Neuronal stem cell (in vitro differentiated cells): ENCODE data around the gene HSPB9.

Source experiments
- DNase-seq: peaks from one replicate; pipeline ENCODE4 v3.0.0-alpha.2; 2013; ENCODE audit warnings: low spot score
- H2AFZ ChIP-seq: one replicate; pipeline ENCODE4 v1.6.1; 2013; ENCODE audit warnings: mild to moderate bottlenecking, low read length, inconsistent platforms
- H2AK5ac ChIP-seq: 2 replicates; pipeline ENCODE4 v1.6.1; 2013; ENCODE audit warnings: low read depth, mild to moderate bottlenecking, inconsistent platforms, low read length, moderate library complexity, mixed read lengths
- H2BK120ac ChIP-seq: 2 replicates; pipeline ENCODE4 v1.6.1; 2013; ENCODE audit warnings: low read depth, mild to moderate bottlenecking, inconsistent platforms, low read length, moderate library complexity, mixed read lengths
- H2BK12ac ChIP-seq: one replicate; pipeline ENCODE4 v1.6.1; 2013; ENCODE audit warnings: low read length, inconsistent platforms
- H2BK15ac ChIP-seq: 2 replicates; pipeline ENCODE4 v1.6.1; 2013; ENCODE audit warnings: mild to moderate bottlenecking, low read length, inconsistent platforms, mixed read lengths
- H2BK5ac ChIP-seq: one replicate; pipeline ENCODE4 v1.6.1; 2013; ENCODE audit warnings: inconsistent platforms, mild to moderate bottlenecking, low read length, moderate library complexity
- H3K14ac ChIP-seq: one replicate; pipeline ENCODE4 v1.6.1; 2013; ENCODE audit warnings: low read length, inconsistent platforms
- H3K18ac ChIP-seq: 2 replicates; pipeline ENCODE4 v1.6.1; 2013; ENCODE audit warnings: low read length, inconsistent platforms
- H3K23ac ChIP-seq: 2 replicates; pipeline ENCODE4 v1.6.1; 2013; ENCODE audit warnings: low read depth, mild to moderate bottlenecking, mixed read lengths, low read length, inconsistent platforms; ENCODE audit not compliant: poor library complexity
- H3K27ac ChIP-seq: replicated peaks from 3 replicates; pipeline ENCODE4 v1.5.1; 2013; ENCODE audit warnings: low read length, inconsistent platforms
- H3K27me3 ChIP-seq, 3 experiments: 2 replicates each; pipeline ENCODE4 v1.6.1; 2013; ENCODE audit warnings: low read length in 3 of 3, mild to moderate bottlenecking in 2 of 3, inconsistent platforms in 1 of 3, low read depth in 1 of 3, mixed read lengths in 1 of 3, moderate library complexity in 1 of 3; ENCODE audit not compliant: control insufficient read depth in 3 of 3, insufficient read depth in 3 of 3
- H3K36me3 ChIP-seq, 2 donors: replicated peaks in 1 of 2; 2 replicates each; pipeline ENCODE4 v1.6.1; 2013; ENCODE audit warnings: low read length in 2 of 2; ENCODE audit not compliant: control insufficient read depth in 2 of 2, insufficient read depth in 2 of 2
- H3K4ac ChIP-seq: 2 replicates; pipeline ENCODE4 v1.6.1; 2013; ENCODE audit warnings: inconsistent platforms, mild to moderate bottlenecking, low read length, moderate library complexity
- H3K4me1 ChIP-seq, 2 donors: 1 replicate in 1 of 2; 2 replicates in 1 of 2; pipeline ENCODE4 v1.6.1; 2013; ENCODE audit warnings: low read length in 2 of 2, low read depth in 1 of 2; ENCODE audit not compliant: control insufficient read depth in 2 of 2, insufficient read depth in 1 of 2
- H3K4me2 ChIP-seq: one replicate; pipeline ENCODE4 v1.6.1; 2013; ENCODE audit warnings: mild to moderate bottlenecking, low read length, inconsistent platforms; ENCODE audit not compliant: insufficient read depth, poor library complexity, severe bottlenecking
- H3K4me3 ChIP-seq, 2 donors: 2 replicates each; pipeline ENCODE4 v1.5.1; 2013; ENCODE audit warnings: low read length in 2 of 2, mild to moderate bottlenecking in 2 of 2, inconsistent platforms in 1 of 2, moderate library complexity in 1 of 2
- H3K79me1 ChIP-seq: one replicate; pipeline ENCODE4 v1.6.1; 2013; ENCODE audit warnings: low read depth, mild to moderate bottlenecking, inconsistent platforms, low read length, moderate library complexity
- H3K9ac ChIP-seq: one replicate; pipeline ENCODE4 v1.6.1; 2013; ENCODE audit warnings: mild to moderate bottlenecking, low read depth, low read length, inconsistent platforms; ENCODE audit not compliant: poor library complexity
- H3K9me3 ChIP-seq, 2 donors: replicated peaks in 1 of 2; 2 replicates each; pipeline versions ENCODE3 to v1.6.1; 2013; ENCODE audit warnings: low read length in 2 of 2, mild to moderate bottlenecking in 2 of 2, inconsistent platforms in 1 of 2, low read depth in 1 of 2, mixed read lengths in 1 of 2, moderate library complexity in 1 of 2; ENCODE audit not compliant: control insufficient read depth in 2 of 2, insufficient read depth in 1 of 2
- H4K8ac ChIP-seq: one replicate; pipeline ENCODE4 v1.6.1; 2013; ENCODE audit warnings: low read depth, mild to moderate bottlenecking, inconsistent platforms, low read length, moderate library complexity
- H4K91ac ChIP-seq: one replicate; pipeline ENCODE4 v1.6.1; 2013; ENCODE audit warnings: low read length, low read depth, mild to moderate bottlenecking, inconsistent platforms; ENCODE audit not compliant: poor library complexity
- WGBS, 2 donors: extraction: QIAGEN DNeasy Blood & Tissue Kit; methylation state at CpG; one replicate each; pipeline ENCODE4 v1.1.7; 2013; ENCODE audit warnings: missing lambda C conversion rate in 2 of 2, mixed read lengths in 1 of 2; ENCODE audit not compliant: insufficient read length in 2 of 2, insufficient replicate concordance in 1 of 2; ENCODE audit errors: extremely low coverage in 2 of 2; 5-methylcytosine and 5-hydroxymethylcytosine counted together

HSPB9 gene

GRCh38 chr17:42119301-42119700 is 3.3 kb upstream of the HSPB9 start:
- DNase-seq, result no peak
- H3K27me3 ChIP-seq, result peaks cover 0 to 2% (median 0%) of the 10 kb centered on the region in 3 experiments
- H3K4me1 ChIP-seq, result peaks cover 6 to 12% of the 10 kb centered on the region in 2 donors

GRCh38 chr17:42120161-42120769 is 2.3 kb upstream of the HSPB9 start:
- no peak overlapping the region for H3K9ac ChIP-seq
- no peak overlapping the region for H3K4ac ChIP-seq
- H2BK120ac ChIP-seq, result no peak overlapping the region
- H2AK5ac ChIP-seq, result no peak overlapping the region
- no peak overlapping the region for H3K14ac ChIP-seq
- H3K27me3 ChIP-seq, result peaks cover 0 to 2% (median 0%) of the 10 kb centered on the region in 3 experiments
- WGBS, 2 donors, result no CpG with 5 or more reads among the region's 7 CpGs
- no peak overlapping the region for H4K8ac ChIP-seq
- peak overlapping the region; percentile 55 for H3K4me2 ChIP-seq
- no peak overlapping the region for H3K27ac ChIP-seq
- no peak overlapping the region for H2BK15ac ChIP-seq
- peaks cover 0 to 3% of the 10 kb centered on the region in 2 donors for H3K9me3 ChIP-seq
- no peak for DNase-seq
- H2BK12ac ChIP-seq, result no peak overlapping the region
- no peak overlapping the region for H3K23ac ChIP-seq
- H3K79me1 ChIP-seq, result no peaks in the 10 kb centered on the region
- peak overlapping the region in 1 of 2 donors; percentile 54 for H3K4me3 ChIP-seq
- peak overlapping the region; percentile 77 for H3K18ac ChIP-seq
- H3K4me1 ChIP-seq, result peaks cover 6 to 12% of the 10 kb centered on the region in 2 donors
- H4K91ac ChIP-seq, result no peak overlapping the region
- H3K36me3 ChIP-seq, result peaks cover 14 to 59% of the 10 kb centered on the region in 2 donors
- H2AFZ ChIP-seq, result peak overlapping the region; percentile 97
- no peak overlapping the region for H2BK5ac ChIP-seq

More at GRCh38 chr17:42119301-42119700, 3.3 kb upstream of the HSPB9 start:
- Histone ChIP-seq H3K4me3 (no peak overlapping the region), H3K18ac (no peak overlapping the region), H2AFZ (no peak overlapping the region), H3K4me2 (no peak overlapping the region), H3K14ac (no peak overlapping the region), H2BK12ac (no peak overlapping the region), H3K9me3 (peaks cover 0 to 3% of the 10 kb centered on the region in 2 donors), H3K79me1 (no peaks in the 10 kb centered on the region), H2AK5ac (no peak overlapping the region), H4K8ac (no peak overlapping the region), H2BK120ac (no peak overlapping the region), H2BK5ac (no peak overlapping the region), H3K4ac (no peak overlapping the region), H4K91ac (no peak overlapping the region), H2BK15ac (no peak overlapping the region), H3K27ac (no peak overlapping the region), H3K36me3 (peaks cover 11 to 57% of the 10 kb centered on the region in 2 donors), H3K9ac (no peak overlapping the region), H3K23ac (no peak overlapping the region)
- no CpG with 5 or more reads among the region's 18 CpGs for WGBS, 2 donors

- H2BK15ac ChIP-seq, result peak within 1 kb of the TSS; percentile 84
- H3K9me3 ChIP-seq, result peaks cover 0 to 3% of the 10 kb centered on the region in 2 donors
- no peaks in the 10 kb centered on the region for H3K79me1 ChIP-seq
- H3K36me3 ChIP-seq, result peaks cover 14 to 60% of the 10 kb centered on the region in 2 donors
- H4K8ac ChIP-seq, result no peak within 1 kb of the TSS
- H3K14ac ChIP-seq, result peak within 1 kb of the TSS; percentile 49
- no peak within 1 kb of the TSS for H4K91ac ChIP-seq
- no peaks in the 10 kb centered on the region for H3K27me3 ChIP-seq
- H3K18ac ChIP-seq, result peak within 1 kb of the TSS; percentile 87
- H3K4me3 ChIP-seq, result peak within 1 kb of the TSS; percentile 54 to 74
- H3K4ac ChIP-seq, result no peak within 1 kb of the TSS
- H2AFZ ChIP-seq, result peak within 1 kb of the TSS; percentile 97
- H3K4me2 ChIP-seq, result peak within 1 kb of the TSS; percentile 55
- H3K27ac ChIP-seq, result no peak within 1 kb of the TSS
- no CpG with 5 or more reads among the region's 57 CpGs for WGBS, 2 donors
- peak; percentile 79 for DNase-seq
- peaks cover 6 to 12% of the 10 kb centered on the region in 2 donors for H3K4me1 ChIP-seq
- H2AK5ac ChIP-seq, result peak within 1 kb of the TSS; percentile 79
- no peak within 1 kb of the TSS for H3K9ac ChIP-seq
- H2BK120ac ChIP-seq, result no peak within 1 kb of the TSS
- H2BK5ac ChIP-seq, result peak within 1 kb of the TSS; percentile 44
- H3K23ac ChIP-seq, result peak within 1 kb of the TSS; percentile 86
- H2BK12ac ChIP-seq, result peak within 1 kb of the TSS; percentile 67
These were observed 1.5 kb upstream of the HSPB9 start, which contains the start of gene KAT2A for GRCh38 chr17:42120770-42121769. Gene KAT2A (minus strand): TSS chr17:42121367. CDS start chr17:42121304, 63 bp downstream.
